HG02943 (cell line): Measurements from ENCODE around the gene PTPRG.

ENCODE experiments used
- ATAC-seq: cut with Tn5 transposase; IDR thresholded peaks from one replicate; pipeline ENCODE4 v1.9.1; 2021; ENCODE audit warnings: mild to moderate bottlenecking, low read depth, moderate library complexity; ENCODE audit not compliant: unreplicated experiment

Gene PTPRG

DNA sequence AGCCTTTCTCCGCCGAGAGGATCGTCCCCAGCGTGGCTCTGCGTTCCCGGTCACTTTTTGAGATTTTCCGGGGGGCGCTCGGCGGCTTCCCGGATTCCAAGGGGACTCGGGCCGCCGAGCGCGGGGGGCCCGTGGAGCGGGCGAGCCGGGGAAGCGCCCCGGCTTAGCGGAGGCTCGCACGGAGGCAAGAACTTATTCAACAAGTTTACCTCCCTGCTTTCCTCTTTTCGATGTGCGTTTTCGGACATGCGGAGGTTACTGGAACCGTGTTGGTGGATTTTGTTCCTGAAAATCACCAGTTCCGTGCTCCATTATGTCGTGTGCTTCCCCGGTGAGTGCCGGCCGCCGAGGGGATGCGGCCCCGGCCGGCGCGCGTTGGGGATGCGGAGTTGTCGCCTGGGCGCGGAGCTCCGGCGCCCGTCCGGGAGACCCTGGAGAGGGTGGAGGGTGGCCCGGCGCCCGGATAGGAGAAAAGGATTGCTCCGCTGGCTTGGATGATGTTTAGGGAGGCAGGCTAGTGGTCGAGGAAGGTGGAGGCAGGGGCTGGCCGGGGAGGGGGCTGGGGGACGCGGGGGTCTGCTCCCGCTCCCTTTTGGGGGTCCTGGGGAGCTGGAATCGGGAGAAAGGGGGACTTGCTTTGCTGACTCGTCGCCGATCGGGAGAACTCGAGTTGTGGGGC is 810 bp downstream of the PTPRG start:
- ATAC-seq: no peak

- no peak for ATAC-seq
Observed at GRCh38 chr3:61562721-61563312, 1.4 kb downstream of the PTPRG start.

DNA sequence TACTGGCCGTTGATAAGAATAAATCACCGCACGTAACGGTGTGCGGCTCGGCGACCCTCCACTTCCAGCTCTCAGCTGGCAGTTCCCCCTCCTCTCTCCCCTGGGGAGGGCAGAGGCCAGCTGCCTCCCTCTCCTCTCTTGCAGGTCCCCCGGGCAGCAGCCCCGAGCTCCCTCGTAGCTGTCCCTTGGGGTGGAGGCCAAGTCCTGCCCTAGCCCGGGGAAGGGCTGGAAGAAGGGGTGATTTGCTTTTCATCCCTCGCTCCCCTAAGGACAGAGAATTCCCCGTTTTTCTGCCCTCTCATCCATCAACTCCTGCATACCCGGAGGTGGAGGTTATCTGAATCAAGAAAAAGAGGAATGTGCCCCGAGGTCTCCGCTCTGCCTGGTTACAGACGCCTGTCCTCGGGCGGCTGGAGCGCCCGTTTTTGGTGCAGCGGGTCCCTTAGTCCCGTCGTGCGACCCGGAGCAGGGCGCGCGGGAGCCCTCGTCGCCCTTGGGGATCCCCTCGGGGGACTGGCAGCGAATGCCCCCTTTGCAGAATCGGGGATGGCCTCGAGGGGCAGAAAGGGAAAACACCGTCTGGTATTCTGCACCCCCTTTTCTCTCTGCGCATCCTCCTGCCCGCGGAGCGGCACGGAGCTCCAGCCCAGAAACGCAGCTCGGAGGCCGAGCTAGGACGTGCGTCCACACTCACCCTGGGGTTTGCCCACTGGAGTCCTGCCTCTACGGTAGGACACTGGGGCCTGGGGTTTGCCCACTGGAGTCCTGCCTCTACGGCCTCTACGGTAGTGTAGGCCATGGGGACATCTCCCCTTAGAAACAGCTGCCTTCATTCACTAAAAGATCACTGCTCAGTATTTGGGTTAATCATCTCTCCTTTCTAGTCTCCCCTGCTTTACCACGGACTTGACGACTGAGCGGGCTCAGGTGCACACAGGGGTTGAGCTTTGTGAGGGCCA is 2.2 kb downstream of the PTPRG start:
- no peak for ATAC-seq

GRCh38 chr3:61564395-61565059 is 3.2 kb downstream of the PTPRG start:
- no peak for ATAC-seq

DNA sequence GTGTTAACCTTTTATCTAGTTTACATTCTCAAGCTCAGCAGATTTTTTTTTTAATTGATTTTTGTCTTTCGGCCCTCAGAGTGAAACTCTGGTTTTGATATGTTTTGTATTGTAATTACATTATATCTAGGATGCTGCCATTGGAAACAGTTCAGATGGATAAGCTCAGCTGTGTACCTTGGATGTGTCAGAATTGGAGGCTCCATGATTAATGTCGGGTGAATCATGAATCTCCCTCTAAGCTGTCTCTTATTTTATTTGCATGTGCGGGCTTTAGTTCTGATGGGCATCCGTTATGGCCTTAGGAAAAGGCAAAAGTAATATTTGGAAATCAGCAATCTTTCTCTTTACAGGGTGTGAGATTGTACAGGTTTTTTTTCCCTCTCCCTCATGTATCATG is 4.2 kb downstream of the PTPRG start:
- no peak for ATAC-seq

DNA sequence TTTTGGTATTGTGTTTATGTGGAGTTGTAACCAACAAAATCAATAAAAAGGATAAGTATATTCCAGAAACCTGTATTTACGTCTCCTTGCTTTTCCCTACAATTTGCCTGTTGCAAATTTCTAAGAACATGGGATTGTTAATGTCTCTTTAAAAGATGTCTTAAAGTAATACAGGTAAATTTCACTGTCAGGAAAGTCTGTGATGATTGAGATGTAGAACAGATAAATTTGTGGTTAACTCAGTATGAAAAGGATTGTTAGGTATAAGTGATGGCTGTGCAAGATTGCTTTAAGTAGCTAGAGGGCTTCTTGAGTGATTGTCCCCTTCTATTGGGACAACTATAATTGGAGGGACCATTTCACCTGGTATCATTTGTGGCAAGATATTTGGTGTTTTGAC is 6.8 kb downstream of the PTPRG start:
- no peak for ATAC-seq

DNA sequence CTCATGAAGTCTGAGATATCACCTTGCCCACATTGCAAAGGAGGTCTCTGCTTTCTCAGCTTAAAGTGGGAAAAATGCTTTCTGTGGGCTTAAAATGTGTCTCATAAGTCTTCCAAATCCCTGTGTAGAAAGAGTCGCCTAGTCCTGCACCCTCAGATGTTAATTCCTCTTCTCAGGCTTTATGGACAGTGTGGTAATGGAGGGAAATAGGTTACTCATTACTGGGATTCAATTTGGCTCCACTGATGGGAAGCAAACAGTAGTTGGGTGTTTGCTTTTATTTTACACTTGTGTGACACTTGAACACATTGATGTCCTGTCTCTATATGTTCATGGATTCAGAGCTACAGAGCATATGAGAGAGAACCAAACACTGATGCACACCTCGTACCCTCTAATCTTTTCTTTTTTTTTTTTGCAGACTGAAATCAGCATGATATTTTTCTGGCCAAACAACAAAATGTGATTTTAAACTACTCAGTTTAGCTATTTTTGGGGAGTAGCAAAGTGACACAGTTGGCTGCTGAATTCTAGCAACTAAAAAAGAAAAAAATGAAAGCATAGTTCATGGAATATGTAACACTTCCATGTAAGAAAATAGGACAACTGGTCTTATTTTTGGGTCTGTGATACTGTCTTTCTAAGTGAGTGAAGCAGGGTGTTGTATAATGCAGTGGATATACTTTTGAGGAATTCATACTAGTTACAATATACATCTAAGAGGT is 8.6 kb downstream of the PTPRG start:
- ATAC-seq: no peak

GRCh38 chr3:61570813-61571212 is 9.4 kb downstream of the PTPRG start:
- ATAC-seq: no peak

- no peak for ATAC-seq
Observed at GRCh38 chr3:61571516-61572336, 10.4 kb downstream of the PTPRG start.

- no peak for ATAC-seq
Observed at GRCh38 chr3:61572879-61573278, 11.5 kb downstream of the PTPRG start.

GRCh38 chr3:61573441-61573840 is 12.1 kb downstream of the PTPRG start:
- ATAC-seq: no peak

GRCh38 chr3:61574854-61575253 is 13.5 kb downstream of the PTPRG start:
- no peak for ATAC-seq

DNA sequence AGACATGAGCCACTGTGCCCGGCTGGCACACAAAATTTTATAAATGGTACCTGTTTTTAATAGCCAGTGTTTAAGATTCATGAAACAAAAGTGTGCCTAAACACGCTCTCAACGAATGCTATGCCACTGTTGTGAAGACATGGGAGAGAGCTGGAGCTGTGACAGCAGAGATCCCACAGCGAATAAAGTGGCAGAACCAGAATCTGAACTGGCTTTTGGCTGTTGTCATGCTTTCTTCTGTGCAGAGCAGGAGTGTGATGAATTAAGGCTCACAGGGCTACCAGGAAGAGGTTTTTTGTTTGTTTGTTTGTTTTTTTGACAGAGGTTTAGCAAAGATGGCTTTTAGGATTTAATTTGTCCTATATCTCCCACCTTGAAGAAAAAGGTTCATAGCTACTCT is 14.5 kb downstream of the PTPRG start:
- no peak for ATAC-seq

- no peak for ATAC-seq
Observed at GRCh38 chr3:61577760-61578159, 16.4 kb downstream of the PTPRG start.

- ATAC-seq: no peak
Observed at GRCh38 chr3:61578667-61579367, 17.4 kb downstream of the PTPRG start.

DNA sequence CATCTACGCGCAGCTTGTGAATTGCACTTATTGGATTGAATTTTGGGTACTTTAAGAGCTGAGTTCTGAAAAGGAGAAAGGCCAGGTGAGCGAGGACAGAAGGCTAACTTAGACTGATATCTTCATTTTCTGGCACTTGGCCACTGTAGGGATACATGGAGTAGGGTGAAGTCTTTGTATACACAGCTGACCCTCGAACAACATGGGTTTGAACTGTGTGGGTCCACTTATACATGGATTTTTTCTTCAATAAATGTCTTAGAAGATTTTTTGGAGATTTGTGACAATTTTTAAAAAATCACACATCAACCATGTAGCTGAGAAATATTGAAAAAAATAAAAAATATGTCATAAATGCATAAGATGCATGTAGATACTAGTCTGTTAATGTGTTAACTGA is 18.3 kb downstream of the PTPRG start:
- ATAC-seq: no peak

DNA sequence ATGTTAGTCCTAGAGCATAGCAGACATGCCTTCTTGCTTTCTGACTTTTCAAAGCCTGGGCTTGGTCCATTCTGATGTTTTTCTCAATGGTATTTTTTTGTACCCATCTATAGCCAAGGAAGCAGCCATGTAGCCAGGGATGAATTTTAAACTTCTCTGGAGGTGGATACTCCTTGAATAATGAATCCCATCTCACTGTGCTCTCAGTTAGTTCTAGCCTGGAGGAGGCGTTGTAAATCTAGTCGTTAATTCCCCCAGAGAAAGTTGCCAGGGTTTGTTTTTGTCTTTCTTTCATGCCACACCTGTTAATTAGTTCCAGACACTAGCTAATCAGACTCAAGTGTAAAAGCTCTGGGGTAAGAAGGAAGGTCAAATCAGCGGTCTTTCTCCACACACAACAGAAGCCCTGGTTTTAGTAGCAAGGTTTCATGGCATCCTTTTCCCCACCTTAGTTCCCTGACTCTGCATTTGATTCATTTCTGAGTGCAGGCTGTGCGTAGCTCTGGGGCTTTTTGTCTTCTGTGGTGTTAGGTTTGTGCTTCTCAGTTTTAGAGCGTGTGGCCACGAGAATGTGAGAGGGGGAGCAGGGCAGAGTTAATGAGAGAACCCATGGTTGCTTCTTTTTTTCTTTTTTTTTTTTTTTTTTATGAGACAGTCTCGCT is 19.7 kb downstream of the PTPRG start:
- no peak for ATAC-seq

GRCh38 chr3:61582287-61582686 is 20.9 kb downstream of the PTPRG start:
- ATAC-seq: no peak
